ENCODE data around the gene MAGI1.

MAGI1 gene

DNA sequence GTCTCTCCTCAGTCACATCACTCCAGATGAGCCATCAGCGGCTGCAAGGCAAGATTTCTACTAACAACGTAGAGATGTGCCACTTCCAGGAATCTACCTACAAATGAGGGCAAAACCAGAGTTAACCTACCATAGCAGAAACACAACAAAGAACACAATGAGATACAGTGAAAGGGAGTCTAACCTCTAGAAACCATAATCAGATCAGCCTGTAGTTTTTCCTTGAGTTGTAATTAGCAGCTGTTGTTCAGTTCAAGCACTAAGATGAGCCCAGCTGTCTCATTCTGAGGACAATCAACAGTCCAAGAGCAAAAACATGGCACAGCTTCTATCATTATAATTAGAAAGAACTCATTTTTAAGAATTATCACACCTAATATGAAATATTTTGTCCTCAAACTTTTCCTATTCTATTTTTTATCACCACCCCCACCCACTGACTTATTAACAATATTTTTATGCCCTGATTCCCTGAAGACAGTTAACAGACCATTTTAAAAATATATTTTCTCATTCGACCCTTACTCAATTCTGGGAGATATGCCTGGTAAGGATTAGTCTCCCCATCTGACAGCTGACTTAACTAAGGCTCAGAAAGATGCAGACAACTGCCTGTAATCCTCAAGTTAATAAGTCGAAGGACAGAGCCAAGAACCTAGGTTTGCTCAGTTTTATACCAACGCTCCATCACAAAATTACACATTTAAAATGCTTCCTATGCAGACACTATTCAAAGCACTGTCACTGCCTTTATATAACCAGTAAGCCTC, 50.1 kb downstream of the MAGI1 start:
- H3K4me3 ChIP-seq (replicated peaks; ENCODE audit: insufficient read depth, low read length), result no peak overlapping the region
- DNase-seq (ENCODE audit: low read depth in 1 of 2, low spot score in 1 of 2), result no peak
- no peaks in the 10 kb centered on the region for H3K27me3 ChIP-seq (ENCODE audit: insufficient read depth, poor library complexity, severe bottlenecking)
- no peak overlapping the region for H3K27ac ChIP-seq (replicated peaks)
- TF ChIP-seq GABPA (IDR thresholded peaks at IDR 0.05; ENCODE audit: low read depth) (no peak), POLR2AphosphoS5 (IDR thresholded peaks at IDR 0.05; ENCODE audit: low read depth) (no peak)

DNA sequence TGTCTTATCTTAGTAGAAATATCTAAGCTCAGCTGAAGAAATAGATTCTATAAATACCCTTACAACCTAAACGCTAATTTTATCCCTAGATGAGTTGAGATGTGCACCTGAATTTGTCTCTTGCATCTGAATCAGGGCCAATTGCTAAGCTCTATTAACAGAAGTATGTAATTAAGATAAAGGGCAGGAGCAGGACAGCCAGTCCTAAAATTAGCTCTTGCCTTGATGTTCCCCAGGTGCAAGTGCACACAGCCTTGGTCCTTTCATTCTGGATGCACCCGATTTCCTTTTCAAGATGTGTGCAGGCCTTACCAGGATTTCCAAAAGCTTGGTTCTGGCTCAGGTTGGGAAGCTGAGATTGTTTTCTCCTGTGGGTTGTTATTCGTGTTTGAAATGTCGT, 52.4 kb downstream of the MAGI1 start:
- DNase-seq (ENCODE audit: low read depth in 1 of 2, low spot score in 1 of 2), result no peak
- Histone ChIP-seq H3K27ac (replicated peaks) (no peak overlapping the region), H3K27me3 (ENCODE audit: insufficient read depth, poor library complexity, severe bottlenecking) (no peaks in the 10 kb centered on the region), H3K4me3 (replicated peaks; ENCODE audit: insufficient read depth, low read length) (no peak overlapping the region)
- no peak for TF ChIP-seq POLR2AphosphoS5 (IDR thresholded peaks at IDR 0.05; ENCODE audit: low read depth)
- TF ChIP-seq SPI1 (IDR thresholded peaks at IDR 0.05; ENCODE audit: borderline replicate concordance, low read depth), result no peak
- TF ChIP-seq GABPA (IDR thresholded peaks at IDR 0.05; ENCODE audit: low read depth), result no peak
- TF ChIP-seq, protein P1, sequence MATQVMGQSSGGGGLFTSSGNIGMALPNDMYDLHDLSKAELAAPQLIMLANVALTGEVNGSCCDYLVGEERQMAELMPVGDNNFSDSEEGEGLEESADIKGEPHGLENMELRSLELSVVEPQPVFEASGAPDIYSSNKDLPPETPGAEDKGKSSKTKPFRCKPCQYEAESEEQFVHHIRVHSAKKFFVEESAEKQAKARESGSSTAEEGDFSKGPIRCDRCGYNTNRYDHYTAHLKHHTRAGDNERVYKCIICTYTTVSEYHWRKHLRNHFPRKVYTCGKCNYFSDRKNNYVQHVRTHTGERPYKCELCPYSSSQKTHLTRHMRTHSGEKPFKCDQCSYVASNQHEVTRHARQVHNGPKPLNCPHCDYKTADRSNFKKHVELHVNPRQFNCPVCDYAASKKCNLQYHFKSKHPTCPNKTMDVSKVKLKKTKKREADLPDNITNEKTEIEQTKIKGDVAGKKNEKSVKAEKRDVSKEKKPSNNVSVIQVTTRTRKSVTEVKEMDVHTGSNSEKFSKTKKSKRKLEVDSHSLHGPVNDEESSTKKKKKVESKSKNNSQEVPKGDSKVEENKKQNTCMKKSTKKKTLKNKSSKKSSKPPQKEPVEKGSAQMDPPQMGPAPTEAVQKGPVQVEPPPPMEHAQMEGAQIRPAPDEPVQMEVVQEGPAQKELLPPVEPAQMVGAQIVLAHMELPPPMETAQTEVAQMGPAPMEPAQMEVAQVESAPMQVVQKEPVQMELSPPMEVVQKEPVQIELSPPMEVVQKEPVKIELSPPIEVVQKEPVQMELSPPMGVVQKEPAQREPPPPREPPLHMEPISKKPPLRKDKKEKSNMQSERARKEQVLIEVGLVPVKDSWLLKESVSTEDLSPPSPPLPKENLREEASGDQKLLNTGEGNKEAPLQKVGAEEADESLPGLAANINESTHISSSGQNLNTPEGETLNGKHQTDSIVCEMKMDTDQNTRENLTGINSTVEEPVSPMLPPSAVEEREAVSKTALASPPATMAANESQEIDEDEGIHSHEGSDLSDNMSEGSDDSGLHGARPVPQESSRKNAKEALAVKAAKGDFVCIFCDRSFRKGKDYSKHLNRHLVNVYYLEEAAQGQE (IDR thresholded peaks at IDR 0.05; ENCODE audit: insufficient replicate concordance, low read depth), result no peak
- TF ChIP-seq, protein P2, sequence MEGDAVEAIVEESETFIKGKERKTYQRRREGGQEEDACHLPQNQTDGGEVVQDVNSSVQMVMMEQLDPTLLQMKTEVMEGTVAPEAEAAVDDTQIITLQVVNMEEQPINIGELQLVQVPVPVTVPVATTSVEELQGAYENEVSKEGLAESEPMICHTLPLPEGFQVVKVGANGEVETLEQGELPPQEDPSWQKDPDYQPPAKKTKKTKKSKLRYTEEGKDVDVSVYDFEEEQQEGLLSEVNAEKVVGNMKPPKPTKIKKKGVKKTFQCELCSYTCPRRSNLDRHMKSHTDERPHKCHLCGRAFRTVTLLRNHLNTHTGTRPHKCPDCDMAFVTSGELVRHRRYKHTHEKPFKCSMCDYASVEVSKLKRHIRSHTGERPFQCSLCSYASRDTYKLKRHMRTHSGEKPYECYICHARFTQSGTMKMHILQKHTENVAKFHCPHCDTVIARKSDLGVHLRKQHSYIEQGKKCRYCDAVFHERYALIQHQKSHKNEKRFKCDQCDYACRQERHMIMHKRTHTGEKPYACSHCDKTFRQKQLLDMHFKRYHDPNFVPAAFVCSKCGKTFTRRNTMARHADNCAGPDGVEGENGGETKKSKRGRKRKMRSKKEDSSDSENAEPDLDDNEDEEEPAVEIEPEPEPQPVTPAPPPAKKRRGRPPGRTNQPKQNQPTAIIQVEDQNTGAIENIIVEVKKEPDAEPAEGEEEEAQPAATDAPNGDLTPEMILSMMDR (IDR thresholded peaks at IDR 0.05; ENCODE audit: insufficient read depth, low read length), result no peak

DNA sequence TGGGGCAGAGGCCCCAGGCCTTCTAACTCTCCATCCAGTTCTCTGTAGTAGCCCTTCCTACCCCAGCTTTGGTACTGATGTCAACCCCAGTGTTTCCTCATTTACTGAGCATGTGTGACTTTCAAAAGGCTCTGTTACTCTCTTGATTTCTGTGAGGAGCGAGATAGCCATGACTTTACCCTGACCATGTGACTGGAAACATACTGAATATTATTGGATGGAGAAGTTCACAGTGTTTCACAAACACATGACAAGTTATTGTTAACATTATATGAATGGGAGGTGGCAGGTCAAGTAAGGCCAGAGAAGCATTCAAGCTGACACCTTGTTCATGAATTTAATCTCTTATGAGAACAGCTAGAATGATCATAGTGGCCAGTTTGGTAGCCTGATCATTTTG, 53.7 kb downstream of the MAGI1 start:
- no peak for DNase-seq (ENCODE audit: low read depth in 1 of 2, low spot score in 1 of 2)
- TF ChIP-seq, protein P1 (IDR thresholded peaks at IDR 0.05; ENCODE audit: insufficient replicate concordance, low read depth), result no peak
- TF ChIP-seq POLR2AphosphoS5 (IDR thresholded peaks at IDR 0.05; ENCODE audit: low read depth) (no peak), GABPA (IDR thresholded peaks at IDR 0.05; ENCODE audit: low read depth) (no peak)
- H3K4me3 ChIP-seq (replicated peaks; ENCODE audit: insufficient read depth, low read length), result no peak overlapping the region
- no peaks in the 10 kb centered on the region for H3K27me3 ChIP-seq (ENCODE audit: insufficient read depth, poor library complexity, severe bottlenecking)
- H3K27ac ChIP-seq (replicated peaks), result no peak overlapping the region

DNA sequence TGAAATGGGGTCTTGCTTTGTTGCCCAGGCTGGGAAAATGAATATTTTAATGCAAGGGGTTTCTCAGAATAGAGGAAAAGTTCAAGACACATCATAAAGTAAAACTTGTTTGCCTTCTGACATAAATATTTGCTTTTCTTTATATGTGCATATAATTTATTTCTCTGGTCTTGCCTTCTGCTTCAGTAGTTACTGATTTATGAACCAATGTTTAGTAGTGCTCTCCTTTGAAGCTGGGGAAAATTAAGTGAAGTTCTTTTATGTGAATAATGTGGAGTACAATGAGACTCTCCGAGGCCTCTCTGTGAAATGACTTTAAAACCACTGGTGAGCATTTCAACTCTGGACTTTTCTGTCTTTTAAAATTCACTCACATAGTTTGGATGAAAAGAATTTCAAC, 55.6 kb downstream of the MAGI1 start:
- H3K27me3 ChIP-seq (ENCODE audit: insufficient read depth, poor library complexity, severe bottlenecking), result no peaks in the 10 kb centered on the region
- DNase-seq (ENCODE audit: low read depth in 1 of 2, low spot score in 1 of 2), result no peak
- no peak for TF ChIP-seq SPI1 (IDR thresholded peaks at IDR 0.05; ENCODE audit: borderline replicate concordance, low read depth)
- TF ChIP-seq GABPA (IDR thresholded peaks at IDR 0.05; ENCODE audit: low read depth), result no peak

DNA sequence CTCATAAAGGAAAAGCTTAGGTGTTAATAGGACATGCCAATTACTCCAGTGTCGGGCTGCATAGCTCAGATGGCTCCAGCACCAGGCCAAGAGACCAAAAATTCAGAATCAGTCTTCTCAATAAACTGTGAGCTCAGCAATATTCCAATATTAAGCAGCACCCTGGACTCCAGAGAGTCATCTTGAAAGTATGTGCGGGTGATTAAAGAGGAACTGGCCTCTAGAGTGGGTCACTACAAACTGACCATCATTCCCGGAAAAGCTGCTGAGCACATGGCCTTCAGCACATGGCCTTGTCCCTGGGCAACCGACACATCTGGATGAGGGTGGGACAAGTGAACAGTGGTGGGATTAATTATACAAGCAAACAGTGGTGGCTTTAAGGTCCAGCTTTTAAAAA, 59.0 kb downstream of the MAGI1 start:
- H3K27ac ChIP-seq (replicated peaks), result no peak overlapping the region
- H3K4me3 ChIP-seq (replicated peaks; ENCODE audit: insufficient read depth, low read length), result no peak overlapping the region
- DNase-seq (ENCODE audit: low read depth in 1 of 2, low spot score in 1 of 2), result no peak
- H3K27me3 ChIP-seq (ENCODE audit: insufficient read depth, poor library complexity, severe bottlenecking), result no peaks in the 10 kb centered on the region
- TF ChIP-seq, protein P2 (IDR thresholded peaks at IDR 0.05; ENCODE audit: insufficient read depth, low read length), result no peak
- no peak for TF ChIP-seq SPI1 (IDR thresholded peaks at IDR 0.05; ENCODE audit: borderline replicate concordance, low read depth)
- no peak for TF ChIP-seq GABPA (IDR thresholded peaks at IDR 0.05; ENCODE audit: low read depth)
- no peak for TF ChIP-seq POLR2AphosphoS5 (IDR thresholded peaks at IDR 0.05; ENCODE audit: low read depth)
- TF ChIP-seq, protein P1 (IDR thresholded peaks at IDR 0.05; ENCODE audit: insufficient replicate concordance, low read depth), result no peak

More for the DNA sequence above, 55.6 kb downstream of the MAGI1 start:
- Histone ChIP-seq H3K4me3 (replicated peaks; ENCODE audit: insufficient read depth, low read length) (no peak overlapping the region), H3K27ac (replicated peaks) (no peak overlapping the region)

All from HL-60 (cell line).